Gastrocnemius medialis (tissue), 4 donors: ENCODE results near the gene MICU1.

Experiments
- POLR2A ChIP-seq, 2 donors: fragments of 450-650 bp; IDR thresholded peaks; one replicate each; pipeline ENCODE4 v1.6.1; 2017; ENCODE audit warnings: antibody characterized with exemption in 2 of 2, mild to moderate bottlenecking in 2 of 2, moderate library complexity in 2 of 2
- TF ChIP-seq, protein P1 (sequence below), 5 experiments: fragments of 450-650 bp in 3 of 5; fragments of 200-600 bp in 2 of 5; sonication (generic) in 2 of 5; IDR thresholded peaks in 4 of 5; conservative IDR thresholded peaks in 1 of 5; 1 replicate in 4 of 5; 2 replicates in 1 of 5; pipeline ENCODE4 v1.5.1; 2016 to 2019; ENCODE audit warnings: antibody characterized with exemption in 5 of 5, mild to moderate bottlenecking in 3 of 5, moderate library complexity in 3 of 5

- TF ChIP-seq, protein P1, sequence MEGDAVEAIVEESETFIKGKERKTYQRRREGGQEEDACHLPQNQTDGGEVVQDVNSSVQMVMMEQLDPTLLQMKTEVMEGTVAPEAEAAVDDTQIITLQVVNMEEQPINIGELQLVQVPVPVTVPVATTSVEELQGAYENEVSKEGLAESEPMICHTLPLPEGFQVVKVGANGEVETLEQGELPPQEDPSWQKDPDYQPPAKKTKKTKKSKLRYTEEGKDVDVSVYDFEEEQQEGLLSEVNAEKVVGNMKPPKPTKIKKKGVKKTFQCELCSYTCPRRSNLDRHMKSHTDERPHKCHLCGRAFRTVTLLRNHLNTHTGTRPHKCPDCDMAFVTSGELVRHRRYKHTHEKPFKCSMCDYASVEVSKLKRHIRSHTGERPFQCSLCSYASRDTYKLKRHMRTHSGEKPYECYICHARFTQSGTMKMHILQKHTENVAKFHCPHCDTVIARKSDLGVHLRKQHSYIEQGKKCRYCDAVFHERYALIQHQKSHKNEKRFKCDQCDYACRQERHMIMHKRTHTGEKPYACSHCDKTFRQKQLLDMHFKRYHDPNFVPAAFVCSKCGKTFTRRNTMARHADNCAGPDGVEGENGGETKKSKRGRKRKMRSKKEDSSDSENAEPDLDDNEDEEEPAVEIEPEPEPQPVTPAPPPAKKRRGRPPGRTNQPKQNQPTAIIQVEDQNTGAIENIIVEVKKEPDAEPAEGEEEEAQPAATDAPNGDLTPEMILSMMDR (IDR thresholded peaks at IDR 0.05 in 4 of 5, conservative IDR thresholded peaks at IDR 0.05 in 1 of 5), result no peak
- TF ChIP-seq POLR2A (IDR thresholded peaks at IDR 0.05), result no peak
Observed at GRCh38 chr10:72342911-72343310, 283.0 kb downstream of the MICU1 start.
